Smooth muscle cell (in vitro differentiated cells): ENCODE data around the gene PDCD11. TPM values are rescaled to one million over a fixed set of nuclear protein-coding genes. Genes with fewer than 3 reads are reported as not detected.

Source experiments
- DNase-seq: peaks from one replicate; lab custom pipeline; 2025; ENCODE audit not compliant: unreplicated experiment; lab: John Stamatoyannopoulos, UW
- H2AFZ ChIP-seq: fragments of 200-600 bp; sonication (generic); 2 replicates; pipeline ENCODE4 v1.6.0; 2016; ENCODE audit warnings: antibody characterized with exemption, low read depth, mild to moderate bottlenecking
- H3F3A ChIP-seq: fragments of 200-600 bp; sonication (generic); 2 replicates; pipeline ENCODE4 v1.6.0; 2017; ENCODE audit warnings: antibody characterized with exemption, low read depth
- H3K27ac ChIP-seq: fragments of 200-600 bp; sonication (generic); 2 replicates; pipeline ENCODE4 v1.5.1; 2016; ENCODE audit warnings: low read depth, mild to moderate bottlenecking
- H3K27me3 ChIP-seq: fragments of 200-600 bp; sonication (generic); 2 replicates; pipeline ENCODE4 v1.6.1; 2016; ENCODE audit warnings: low read depth, mild to moderate bottlenecking
- H3K36me3 ChIP-seq: fragments of 200-600 bp; sonication (generic); 2 replicates; pipeline ENCODE4 v1.5.1; 2016; ENCODE audit warnings: low read depth
- H3K4me1 ChIP-seq: fragments of 200-600 bp; sonication (generic); 2 replicates; pipeline ENCODE4 v1.5.1; 2016; ENCODE audit warnings: low read depth
- H3K4me2 ChIP-seq: fragments of 200-600 bp; sonication (generic); 2 replicates; pipeline ENCODE4 v1.6.0; 2016; ENCODE audit warnings: mild to moderate bottlenecking
- H3K4me3 ChIP-seq: fragments of 200-600 bp; sonication (generic); 2 replicates; pipeline ENCODE4 v1.5.1; 2016; ENCODE audit warnings: mild to moderate bottlenecking
- H3K79me2 ChIP-seq: fragments of 200-600 bp; sonication (generic); 2 replicates; pipeline ENCODE4 v1.6.0; 2016; ENCODE audit warnings: low read depth, mild to moderate bottlenecking
- H3K9ac ChIP-seq: fragments of 200-600 bp; sonication (generic); 2 replicates; pipeline ENCODE4 v1.6.0; 2016; ENCODE audit warnings: low read depth
- H3K9me3 ChIP-seq: fragments of 200-600 bp; sonication (generic); replicated peaks from 2 replicates; pipeline ENCODE4 v1.5.1; 2016; ENCODE audit warnings: low read depth
- H4K20me1 ChIP-seq: fragments of 200-600 bp; sonication (generic); 2 replicates; pipeline ENCODE4 v1.6.0; 2016; ENCODE audit warnings: low read depth
- WGBS: methylation state at CpG from one replicate; pipeline ENCODE4 v1.1.7; 2016; ENCODE audit warnings: low lambda C conversion rate; 5-methylcytosine and 5-hydroxymethylcytosine counted together
- polyA plus RNA-seq: library from polyadenylated mRNA; unstranded; fragments of >200 nt; fragmentation: Nextera tagmentation; extraction: Ambion mirVana; gene quantifications from 2 replicates; pipeline ENCODE4 v1.2.1, GENCODE V29; 2016
- total RNA-seq: library from RNA; depleted of rRNA; stranded (reverse); fragments of >200 nt; gene quantifications from 2 replicates; pipeline ENCODE4 v1.2.3, GENCODE V29; 2014
- TF ChIP-seq, protein P1 (sequence below): fragments of 200-600 bp; sonication (generic); IDR thresholded peaks from 2 replicates; pipeline ENCODE4 v1.5.1; 2017; ENCODE audit warnings: borderline replicate concordance, mild to moderate bottlenecking, antibody characterized with exemption; ENCODE audit not compliant: insufficient read depth, poor library complexity, severe bottlenecking

The PDCD11 gene
- total and polyA plus RNA-seq, 2 experiments from 2014 or later, result 12.2 to 15.6 TPM

DNA sequence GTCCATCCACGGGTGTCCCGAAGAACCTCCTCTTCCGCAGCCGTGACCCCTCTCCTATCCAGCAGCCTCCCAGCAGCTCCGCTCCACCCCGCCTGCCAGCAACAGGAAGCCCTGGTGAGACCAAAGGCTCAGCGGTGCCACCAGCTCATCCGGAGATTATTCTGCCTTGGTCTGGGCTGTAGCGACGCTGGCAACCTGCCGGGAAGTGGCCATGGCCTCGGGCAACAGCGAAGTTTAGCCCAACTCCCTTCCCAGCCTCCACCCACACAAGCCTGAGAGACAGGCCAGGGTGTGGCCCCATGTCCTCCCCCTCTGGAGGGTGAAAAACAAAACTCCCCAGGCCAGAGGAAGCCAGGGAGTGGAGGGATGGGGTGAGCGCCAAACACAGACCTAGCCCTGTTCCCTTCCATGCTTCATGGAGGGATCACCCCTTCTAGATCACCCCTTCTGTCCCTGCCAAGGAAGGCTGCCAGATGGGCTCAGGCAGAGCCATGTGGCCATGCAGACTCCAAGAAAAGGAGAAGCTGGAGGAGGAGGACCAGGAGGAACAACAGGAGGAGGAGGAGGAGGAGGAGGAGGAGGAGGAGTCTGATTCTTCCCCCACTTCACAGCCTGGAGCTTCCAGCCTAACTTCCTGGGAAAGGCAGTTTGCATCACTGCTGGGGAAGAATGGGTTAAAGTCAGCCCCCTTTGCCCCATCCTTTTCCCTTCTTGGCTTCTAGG, 54.8 kb downstream of the PDCD11 start:
- Histone ChIP-seq H3K4me3 (peak overlapping the region; percentile 58), H4K20me1 (no peaks in the 10 kb centered on the region), H3F3A (no peaks in the 10 kb centered on the region), H3K79me2 (no peaks in the 10 kb centered on the region), H3K4me2 (peak overlapping the region; percentile 84), H3K27ac (no peak overlapping the region), H3K9me3 (no peaks in the 10 kb centered on the region), H3K36me3 (no peaks in the 10 kb centered on the region), H3K9ac (no peak overlapping the region), H3K4me1 (no peaks in the 10 kb centered on the region), H3K27me3 (no peaks in the 10 kb centered on the region), H2AFZ (no peak overlapping the region)
- WGBS, result 58% methylated on average over 14 of the region's 14 CpGs
- no peak for DNase-seq
- TF ChIP-seq, protein P1, sequence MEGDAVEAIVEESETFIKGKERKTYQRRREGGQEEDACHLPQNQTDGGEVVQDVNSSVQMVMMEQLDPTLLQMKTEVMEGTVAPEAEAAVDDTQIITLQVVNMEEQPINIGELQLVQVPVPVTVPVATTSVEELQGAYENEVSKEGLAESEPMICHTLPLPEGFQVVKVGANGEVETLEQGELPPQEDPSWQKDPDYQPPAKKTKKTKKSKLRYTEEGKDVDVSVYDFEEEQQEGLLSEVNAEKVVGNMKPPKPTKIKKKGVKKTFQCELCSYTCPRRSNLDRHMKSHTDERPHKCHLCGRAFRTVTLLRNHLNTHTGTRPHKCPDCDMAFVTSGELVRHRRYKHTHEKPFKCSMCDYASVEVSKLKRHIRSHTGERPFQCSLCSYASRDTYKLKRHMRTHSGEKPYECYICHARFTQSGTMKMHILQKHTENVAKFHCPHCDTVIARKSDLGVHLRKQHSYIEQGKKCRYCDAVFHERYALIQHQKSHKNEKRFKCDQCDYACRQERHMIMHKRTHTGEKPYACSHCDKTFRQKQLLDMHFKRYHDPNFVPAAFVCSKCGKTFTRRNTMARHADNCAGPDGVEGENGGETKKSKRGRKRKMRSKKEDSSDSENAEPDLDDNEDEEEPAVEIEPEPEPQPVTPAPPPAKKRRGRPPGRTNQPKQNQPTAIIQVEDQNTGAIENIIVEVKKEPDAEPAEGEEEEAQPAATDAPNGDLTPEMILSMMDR, result no peak

DNA sequence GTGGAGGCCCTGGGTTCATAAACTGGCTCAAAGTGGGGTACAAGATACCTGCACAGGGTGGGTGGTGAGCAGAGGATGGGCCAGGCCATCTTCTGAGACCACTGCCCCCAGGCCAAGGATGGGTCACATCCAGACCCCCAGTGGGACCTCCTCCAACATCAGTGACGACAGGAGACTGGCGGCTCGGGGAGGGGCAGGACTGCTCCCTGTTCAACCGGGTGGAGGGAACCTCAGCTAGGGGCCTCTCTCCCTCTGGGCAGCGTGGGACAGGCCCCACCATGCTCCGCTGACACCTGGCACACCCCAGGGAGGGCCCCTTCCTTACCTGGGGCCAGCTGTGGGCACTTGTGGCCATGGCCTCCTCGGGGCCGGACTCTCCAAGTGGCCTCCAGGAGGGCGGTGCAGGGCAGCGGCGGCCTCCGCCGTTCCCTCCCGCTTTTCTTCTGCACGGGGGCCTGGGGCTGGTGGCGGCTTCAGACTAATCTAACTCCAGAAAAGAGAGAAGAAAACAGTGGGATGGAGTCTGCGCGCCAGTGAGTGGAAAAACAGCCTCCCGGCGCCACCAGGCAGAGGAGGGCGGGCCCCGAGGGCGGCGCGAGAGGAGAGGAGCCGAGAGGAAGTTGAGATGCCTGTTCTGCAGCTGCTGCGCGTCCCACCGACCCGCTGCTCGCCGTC, 55.5 kb downstream of the PDCD11 start, which contains the start of gene CALHM2:
CALHM2 (minus strand) TSS at position 540 of the 675 bp plus-strand sequence. CDS start 2,429 bp downstream, outside the sequence.
- peak; percentile 18 for DNase-seq
- Histone ChIP-seq H3K27ac (peak within 1 kb of the TSS; percentile 12), H3K9ac (no peak within 1 kb of the TSS)

DNA sequence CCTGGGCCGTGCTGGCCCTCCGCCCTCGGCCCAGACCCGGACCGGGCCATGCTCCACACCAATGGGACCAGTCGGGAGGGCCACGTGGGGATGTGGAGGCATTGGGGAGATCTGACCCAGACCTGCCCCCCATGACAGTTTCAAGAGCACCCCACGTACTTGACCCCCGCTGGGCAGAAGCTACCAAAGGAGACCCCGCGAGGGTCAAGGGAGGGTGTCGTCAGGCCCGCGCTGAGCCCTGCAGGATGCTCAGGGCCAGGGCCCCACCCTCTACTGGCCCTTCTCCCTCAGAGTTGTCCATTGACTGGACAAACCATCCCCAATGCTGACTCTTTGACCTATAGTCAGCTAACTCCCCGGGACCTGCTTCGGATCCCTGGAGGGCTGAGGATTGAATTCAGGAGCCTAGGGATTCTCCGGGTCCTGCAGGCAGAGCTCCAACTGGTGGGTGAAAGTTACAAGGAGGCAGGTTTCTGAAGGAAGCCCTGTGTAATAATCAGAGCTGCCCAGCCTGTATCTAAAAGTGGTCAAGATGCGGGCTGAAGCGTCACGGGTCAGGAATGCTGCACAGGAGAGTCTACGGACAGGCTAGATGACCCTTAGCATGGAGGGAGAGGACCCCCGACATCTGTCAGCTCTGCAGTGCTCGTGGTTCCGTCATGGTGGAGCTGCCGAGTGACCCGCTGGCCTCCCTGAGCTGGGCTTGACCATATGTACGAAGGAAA, 56.2 kb downstream of the PDCD11 start:
- H3K9me3 ChIP-seq, result no peaks in the 10 kb centered on the region
- H3K36me3 ChIP-seq, result no peaks in the 10 kb centered on the region
- no peak overlapping the region for H3K9ac ChIP-seq
- no peaks in the 10 kb centered on the region for H3K4me1 ChIP-seq
- no peaks in the 10 kb centered on the region for H3K79me2 ChIP-seq
- DNase-seq, result no peak
- peak overlapping the region; percentile 84 for H3K4me2 ChIP-seq
- no peaks in the 10 kb centered on the region for H3F3A ChIP-seq
- TF ChIP-seq, protein P1, result no peak
- H3K27ac ChIP-seq, result no peak overlapping the region
- no peaks in the 10 kb centered on the region for H3K27me3 ChIP-seq
- no peak overlapping the region for H2AFZ ChIP-seq
- 61% methylated on average over 27 of the region's 27 CpGs for WGBS
- H4K20me1 ChIP-seq, result no peaks in the 10 kb centered on the region
- H3K4me3 ChIP-seq, result peak overlapping the region; percentile 58

More for the DNA sequence above, 55.5 kb downstream of the PDCD11 start, which contains the start of gene CALHM2:
- Histone ChIP-seq H3K27me3 (no peaks in the 10 kb centered on the region), H3K36me3 (no peaks in the 10 kb centered on the region), H4K20me1 (no peaks in the 10 kb centered on the region), H2AFZ (no peak within 1 kb of the TSS), H3F3A (no peaks in the 10 kb centered on the region), H3K4me3 (peak within 1 kb of the TSS; percentile 58), H3K4me1 (no peaks in the 10 kb centered on the region), H3K9me3 (no peaks in the 10 kb centered on the region), H3K79me2 (no peaks in the 10 kb centered on the region), H3K4me2 (peak within 1 kb of the TSS; percentile 84)
- 41% methylated on average over 32 of the region's 32 CpGs for WGBS
- TF ChIP-seq, protein P1, result no peak
